ENCODE measurements around the gene UBQLN1.

The UBQLN1 gene

GRCh38 chr9:83691492-83691891, 16.3 kb downstream of the UBQLN1 start:
- in situ Hi-C loops (cut with MboI; ENCODE audit: low sequenced_read_pairs): no loop called here

- in situ Hi-C loops (cut with MboI; ENCODE audit: low sequenced_read_pairs): no loop called here
These were observed 18.8 kb downstream of the UBQLN1 start for GRCh38 chr9:83688921-83689320.

DNA sequence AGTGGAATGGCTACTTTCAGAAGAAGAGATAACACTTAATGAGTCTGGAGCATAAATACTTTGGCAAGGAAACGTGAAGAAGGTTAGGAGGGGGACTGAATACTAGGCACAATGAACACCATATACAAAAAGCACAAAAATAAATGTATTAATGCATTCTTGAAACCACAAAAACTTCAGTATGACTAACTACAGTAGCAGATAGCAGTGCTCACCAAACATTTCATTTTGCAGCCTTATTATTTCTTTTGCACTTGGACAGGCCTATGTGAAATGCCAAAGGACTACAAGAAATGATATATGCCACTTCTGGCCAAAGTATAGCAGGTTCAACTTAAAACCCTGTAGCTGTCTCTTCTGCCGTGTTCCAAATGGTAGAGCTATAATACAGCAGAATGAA, 26.3 kb downstream of the UBQLN1 start:
- in situ Hi-C loops (cut with MboI; ENCODE audit: low sequenced_read_pairs): no loop called here

- in situ Hi-C loops (cut with MboI; ENCODE audit: low sequenced_read_pairs): no loop called here
These were observed 27.5 kb downstream of the UBQLN1 start for GRCh38 chr9:83680233-83680632.

- in situ Hi-C loops (cut with MboI; ENCODE audit: low sequenced_read_pairs): no loop called here
These were observed 30.2 kb downstream of the UBQLN1 start for GRCh38 chr9:83677596-83677995.

- in situ Hi-C loops (cut with MboI; ENCODE audit: low sequenced_read_pairs): no loop called here
These were observed 32.3 kb downstream of the UBQLN1 start for GRCh38 chr9:83675466-83675865.

- in situ Hi-C loops (cut with MboI; ENCODE audit: low sequenced_read_pairs): no loop called here
These were observed 36.3 kb downstream of the UBQLN1 start for GRCh38 chr9:83671451-83671850.

GRCh38 chr9:83670381-83670780, 37.4 kb downstream of the UBQLN1 start:
- in situ Hi-C loops (cut with MboI; ENCODE audit: low sequenced_read_pairs): no loop called here

GRCh38 chr9:83669067-83669466, 38.7 kb downstream of the UBQLN1 start:
- in situ Hi-C loops (cut with MboI; ENCODE audit: low sequenced_read_pairs): no loop called here

DNA sequence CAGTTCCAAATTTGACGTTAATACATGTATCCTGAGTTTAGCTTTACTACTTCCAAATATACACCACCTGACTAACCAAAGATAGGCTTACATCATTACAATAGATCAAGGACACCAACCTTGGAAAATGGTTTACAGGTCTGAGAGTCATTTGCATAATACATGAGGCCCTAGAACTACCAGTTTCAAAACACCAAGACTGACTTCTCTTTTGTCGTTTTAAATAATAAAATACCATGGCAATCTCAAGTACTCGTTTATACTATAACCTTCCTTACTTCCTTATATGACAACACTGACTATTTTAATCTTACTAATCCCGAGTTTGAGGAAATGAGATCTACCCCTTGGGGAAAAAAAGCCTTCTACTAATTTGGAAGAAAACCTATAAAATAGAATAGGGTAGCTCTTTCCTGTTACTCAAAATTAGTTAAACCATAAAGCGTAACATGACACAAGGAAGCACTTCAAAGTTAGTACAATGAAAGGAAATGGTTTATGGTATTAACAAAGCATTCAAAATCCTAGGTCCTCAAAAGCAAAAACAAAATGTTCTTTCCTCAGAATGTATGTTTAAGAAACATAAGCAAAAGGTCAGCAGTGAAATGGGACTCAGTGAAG, 42.1 kb downstream of the UBQLN1 start:
- in situ Hi-C loops (cut with MboI; ENCODE audit: low sequenced_read_pairs): no loop called here

DNA sequence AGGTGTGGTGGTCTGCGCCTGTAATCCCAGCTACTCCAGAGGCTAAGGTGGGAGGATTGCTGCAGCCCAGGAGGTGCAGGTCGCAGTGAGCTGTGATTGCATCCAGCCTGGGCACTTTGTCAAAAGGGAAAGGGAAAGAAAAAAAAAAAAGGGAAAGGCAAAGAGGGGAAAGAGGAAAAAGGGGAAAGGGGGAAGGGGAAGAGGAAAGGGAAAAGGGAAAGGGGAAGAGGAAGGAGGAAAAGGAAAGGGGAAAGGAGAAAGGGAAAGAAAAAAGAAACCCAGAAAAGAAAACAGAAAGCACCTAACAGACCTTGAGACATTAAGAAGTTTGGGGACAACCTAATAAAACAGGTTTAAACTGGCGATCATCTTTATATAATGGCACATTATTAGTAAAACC, 44.8 kb downstream of the UBQLN1 start:
- in situ Hi-C loops (cut with MboI; ENCODE audit: low sequenced_read_pairs): no loop called here

GRCh38 chr9:83656952-83657351, 50.8 kb downstream of the UBQLN1 start:
- in situ Hi-C loops (cut with MboI; ENCODE audit: low sequenced_read_pairs): no loop called here

DNA sequence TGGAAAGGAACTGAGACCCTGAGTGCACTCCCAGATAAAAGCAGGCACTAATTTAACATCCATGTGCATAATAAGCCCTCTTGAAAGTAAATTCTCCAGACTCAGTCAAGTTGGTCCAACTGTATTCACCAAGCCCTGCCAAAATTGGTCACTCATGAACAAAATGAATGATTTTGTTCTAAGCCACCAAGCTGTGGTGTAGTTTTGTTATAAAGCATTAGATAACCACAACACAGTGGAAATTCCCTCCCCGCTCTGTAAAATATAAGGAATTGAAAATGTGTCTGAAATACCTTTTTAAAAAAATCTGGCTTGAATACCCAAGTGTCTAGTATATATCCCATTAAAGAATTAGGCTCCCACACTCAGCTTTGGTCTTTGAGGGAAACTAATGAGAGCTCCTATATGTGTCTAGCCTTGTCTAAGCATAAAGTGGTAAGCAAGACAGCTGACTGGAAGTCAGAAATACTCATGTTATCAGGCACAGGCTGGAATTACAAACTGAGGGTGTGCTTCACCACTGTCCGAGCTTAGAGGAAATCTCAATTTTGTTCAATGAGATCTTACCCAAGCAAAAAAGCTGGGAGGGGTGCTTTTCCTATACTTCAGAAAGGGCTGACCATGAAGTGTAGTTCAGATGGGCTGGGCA, 51.6 kb downstream of the UBQLN1 start:
- in situ Hi-C loops (cut with MboI; ENCODE audit: low sequenced_read_pairs): no loop called here

DNA sequence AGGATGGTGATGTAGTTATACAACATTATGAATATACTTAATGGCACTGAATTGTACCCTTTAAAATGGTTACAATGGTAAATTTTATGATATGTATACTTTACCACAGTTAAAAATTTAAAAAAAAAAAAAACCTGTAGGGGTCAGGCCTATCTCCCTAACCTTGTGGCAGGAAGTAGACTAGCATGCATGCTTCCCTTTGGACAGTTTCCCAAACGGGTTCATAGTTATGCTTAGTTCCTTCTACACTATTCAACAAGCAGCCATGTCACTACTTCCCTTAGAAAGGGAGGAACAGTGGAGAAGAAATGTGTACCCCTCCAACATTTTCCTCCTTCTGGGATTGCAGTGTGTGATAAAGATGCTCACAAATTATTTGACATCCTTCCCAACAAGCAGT, 52.3 kb downstream of the UBQLN1 start:
- in situ Hi-C loops (cut with MboI; ENCODE audit: low sequenced_read_pairs): no loop called here

DNA sequence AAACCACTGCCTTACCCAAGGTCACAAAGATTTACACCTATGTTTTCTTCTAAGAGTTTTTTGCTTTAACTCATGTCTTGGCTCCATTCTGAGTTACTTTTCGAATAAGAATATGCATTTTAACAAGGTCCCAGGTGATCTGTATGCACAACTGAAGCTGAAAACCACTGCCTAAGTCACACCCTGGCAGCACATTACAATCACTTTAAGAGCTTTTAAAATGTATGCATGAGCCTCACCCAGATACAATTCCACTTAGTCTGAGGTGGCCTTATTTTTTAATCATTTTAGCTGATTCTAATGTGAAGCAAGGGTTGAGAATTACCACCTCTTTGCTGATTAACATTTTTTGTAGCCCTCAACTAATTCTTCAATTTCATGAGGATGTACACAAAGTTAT, 55.3 kb downstream of the UBQLN1 start:
- in situ Hi-C loops (cut with MboI; ENCODE audit: low sequenced_read_pairs): no loop called here

- in situ Hi-C loops (cut with MboI; ENCODE audit: low sequenced_read_pairs): no loop called here
These were observed 56.2 kb downstream of the UBQLN1 start for GRCh38 chr9:83651558-83651957.

DNA sequence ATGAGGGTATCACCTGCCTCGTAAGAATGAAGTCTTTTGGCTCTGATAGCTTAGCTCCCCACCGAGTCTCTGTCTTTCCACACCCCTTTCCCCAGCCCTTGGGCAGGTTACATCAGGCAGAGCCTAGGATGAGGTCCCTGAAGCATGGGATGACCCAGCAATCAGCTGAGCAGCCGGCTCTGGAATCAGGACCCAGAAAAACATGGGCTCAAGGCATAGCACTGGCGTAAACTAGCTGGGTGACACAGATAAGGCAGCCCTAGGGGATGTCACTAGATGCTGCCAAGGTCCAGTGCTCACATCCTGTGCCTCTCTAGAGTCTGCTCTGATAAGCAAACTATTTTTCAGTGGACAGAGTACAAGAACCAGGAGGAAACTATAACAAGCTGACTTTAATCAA, 58.2 kb downstream of the UBQLN1 start:
- in situ Hi-C loops (cut with MboI; ENCODE audit: low sequenced_read_pairs): no loop called here

GRCh38 chr9:83649080-83649479, 58.7 kb downstream of the UBQLN1 start:
- in situ Hi-C loops (cut with MboI; ENCODE audit: low sequenced_read_pairs): no loop called here

DNA sequence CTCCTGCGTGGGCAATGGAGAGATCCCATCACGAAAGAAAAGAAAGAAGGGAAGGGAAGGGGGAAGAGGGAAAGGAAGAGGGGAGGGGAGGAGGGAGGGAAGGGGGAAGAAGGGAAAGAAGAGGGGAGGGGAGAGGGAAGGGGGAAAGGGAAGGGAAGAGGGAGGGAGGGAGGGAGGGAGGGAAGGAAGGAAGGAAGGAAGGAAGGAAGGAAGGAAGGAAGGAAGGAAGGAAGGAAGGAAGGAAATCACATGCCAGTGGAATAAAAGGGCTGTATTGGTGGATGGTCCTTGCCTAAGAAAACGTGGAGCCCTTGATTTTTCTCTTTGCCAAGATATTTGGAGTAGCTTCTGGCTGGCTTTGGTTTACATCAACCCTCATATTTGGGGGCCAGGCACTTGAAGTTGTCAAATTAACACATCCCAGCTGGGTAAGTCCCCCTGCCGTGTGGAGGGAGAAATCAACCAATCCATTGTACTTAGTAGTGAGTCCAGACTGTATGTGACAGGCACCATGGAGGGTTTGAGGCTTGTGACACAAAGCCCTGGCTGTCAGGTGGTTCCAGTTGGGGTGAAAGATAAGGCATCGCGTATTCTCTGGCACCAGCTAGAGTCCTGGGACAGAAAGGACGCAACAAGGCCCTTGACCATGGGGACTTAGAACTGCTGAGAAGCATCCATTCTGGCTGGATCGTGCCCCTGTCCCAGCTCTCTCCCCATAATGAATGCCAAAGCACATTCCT, 61.1 kb downstream of the UBQLN1 start:
- in situ Hi-C loops (cut with MboI; ENCODE audit: low sequenced_read_pairs): no loop called here

DNA sequence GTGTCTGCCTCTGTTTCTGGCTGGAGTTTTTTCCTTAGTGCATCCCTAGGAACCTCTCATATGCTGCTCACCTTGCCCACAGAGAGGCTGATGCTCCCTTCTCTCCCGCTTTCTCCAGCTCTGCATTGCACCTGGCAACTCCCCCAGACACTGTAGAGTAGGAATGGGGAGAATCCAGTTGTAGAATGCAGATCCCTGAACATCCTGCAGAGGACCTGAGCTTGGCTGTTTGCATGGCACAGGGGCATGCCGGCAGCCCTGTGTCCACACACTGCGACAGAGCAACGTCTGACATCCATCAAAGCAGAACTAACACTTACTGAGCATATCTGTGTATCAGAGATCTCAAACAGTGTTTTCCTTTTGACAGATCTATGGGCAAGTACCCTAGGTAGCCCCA, 65.0 kb downstream of the UBQLN1 start:
- in situ Hi-C loops (cut with MboI; ENCODE audit: low sequenced_read_pairs): no loop called here

DNA sequence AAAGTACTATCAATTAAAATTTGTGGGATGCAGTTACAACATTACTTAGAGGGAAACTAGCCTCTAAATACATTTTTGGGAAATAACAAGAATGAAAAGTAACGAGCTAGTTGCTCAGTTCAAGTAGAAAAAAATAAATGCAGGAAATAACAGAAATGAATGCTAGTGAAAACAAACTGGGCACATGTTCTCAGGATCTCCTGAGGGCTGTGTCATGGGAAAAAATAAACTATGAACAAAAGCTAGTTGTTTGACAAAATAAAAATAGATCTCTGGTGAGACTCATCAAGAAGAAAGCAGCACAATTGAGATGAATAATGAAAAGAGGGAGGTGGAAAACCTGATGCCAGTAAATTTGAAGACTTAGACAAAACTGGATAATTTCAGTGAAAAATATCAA, 68.5 kb downstream of the UBQLN1 start:
- in situ Hi-C loops (cut with MboI; ENCODE audit: low sequenced_read_pairs): no loop called here

DNA sequence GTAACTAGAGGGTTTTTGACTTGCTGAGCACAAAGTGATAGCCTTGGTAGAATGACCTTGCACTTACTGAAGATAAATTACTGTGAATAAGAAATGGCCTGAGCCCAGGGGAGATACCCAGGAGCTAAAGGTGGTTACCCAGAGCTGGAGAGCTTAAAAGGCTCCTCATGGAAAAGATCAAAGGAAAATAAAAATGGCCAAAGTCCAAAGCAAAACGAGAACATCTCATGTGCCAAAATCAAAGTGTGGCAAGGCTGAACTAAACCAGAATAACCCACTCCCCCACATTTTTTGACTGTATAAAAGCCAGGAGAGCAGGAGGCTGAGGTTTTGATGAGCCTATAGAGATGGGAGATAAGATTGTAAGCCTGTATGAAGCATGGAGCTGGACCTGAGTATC, 70.4 kb downstream of the UBQLN1 start:
- in situ Hi-C loops (cut with MboI; ENCODE audit: low sequenced_read_pairs): no loop called here

Data from HL-60/S4 (cell line).